ENCODE results near the gene ANKRD26. TPM values are rescaled to one million over a fixed set of nuclear protein-coding genes. Genes with fewer than 3 reads are reported as not detected.

The ANKRD26 gene
- total RNA-seq, 1 experiment from 2014 or later: 8.5 TPM

Other genes with a start within 250 kb of the ANKRD26 start
- gene ABI1, start 239.5 kb downstream of the ANKRD26 start, total RNA-seq (2014; rRNA removed; shearing (Covaris generic)): 44.9 and 45.2 TPM in 2 replicates
- 77.0 and 109 TPM in 2 replicates for gene YME1L1, start 53.9 kb upstream of the ANKRD26 start, total RNA-seq (2014; rRNA removed; shearing (Covaris generic))
- 19.0 and 27.4 TPM in 2 replicates for gene MASTL, start 54.9 kb upstream of the ANKRD26 start, total RNA-seq (2014; rRNA removed; shearing (Covaris generic))
- 17.6 and 18.6 TPM in 2 replicates for gene ACBD5, start 140.3 kb upstream of the ANKRD26 start, total RNA-seq (2014; rRNA removed; shearing (Covaris generic))